GM12878 (cell line): ENCODE measurements around the gene TRIM28. TPM values are rescaled to one million over a fixed set of nuclear protein-coding genes. Genes with fewer than 3 reads are reported as not detected.

Source experiments
- ATAC-seq: fragments of 200-7000 bp; cut with Tn5 transposase; 3 replicates; pipeline ENCODE4 v1.9.1; 2020; ENCODE audit warnings: mild to moderate bottlenecking, moderate library complexity
- BruUV-seq: library from RNA; stranded (reverse); fragments of 400-500 nt; replicated peaks from 2 replicates; lab custom pipeline; 2021; lab: Mats Ljungman, UMichigan
- CTCF ChIA-PET: fragments of 300-600 bp; sonication (Branson Sonifier 250); formaldehyde crosslinking; extraction: SDS; loops from one replicate; lab custom pipeline; 2021; ENCODE audit warnings: inconsistent platforms; lab: Yijun Ruan, JAX
- POLR2A ChIA-PET: fragments of 350-600 bp; formaldehyde crosslinking; extraction: SDS; loops from one replicate; lab custom pipeline; 2021; ENCODE audit warnings: inconsistent platforms; lab: Charles Lee
- RAD21 ChIA-PET: fragments of 300-600 bp; sonication (Branson Sonifier 250); formaldehyde crosslinking; loops from one replicate; lab custom pipeline; 2023; ENCODE audit warnings: antibody characterized with exemption; ENCODE audit not compliant: unreplicated experiment; lab: Charles Lee
- SMC1A ChIA-PET: fragments of 300-600 bp; sonication (Branson Sonifier 250); formaldehyde crosslinking; loops from one replicate; lab custom pipeline; 2023; ENCODE audit not compliant: unreplicated experiment, uncharacterized antibody; lab: Charles Lee
- DNase-seq: peaks from one replicate; pipeline ENCODE4 v3.0.0-alpha.2; 2011; ENCODE audit warnings: low read depth, low spot score
- FAIRE-seq: peaks from 3 replicates; lab custom pipeline; 2011; peaks lifted over from hg19 to GRCh38; lab: Jason Lieb, UNC
- H2AFZ ChIP-seq: 2 replicates; pipeline ENCODE4 v1.6.0; 2011; ENCODE audit warnings: low read depth, low read length, control low read depth; ENCODE audit not compliant: control insufficient read depth
- H3K27ac ChIP-seq: 2 replicates; pipeline ENCODE4 v1.5.1; 2011; ENCODE audit warnings: control low read depth; ENCODE audit not compliant: control insufficient read depth, insufficient read depth
- H3K27me3 ChIP-seq, 2 experiments: replicated peaks in 1 of 2; 2 replicates each; pipeline versions ENCODE4 v1.6.0 to v1.6.1; 2011; ENCODE audit warnings: low read length in 1 of 2; ENCODE audit not compliant: control insufficient read depth in 2 of 2, insufficient read depth in 2 of 2
- H3K36me3 ChIP-seq, 2 experiments: 2 replicates each; pipeline ENCODE4 v1.5.1; 2011; ENCODE audit warnings: low read length in 1 of 2; ENCODE audit not compliant: control insufficient read depth in 2 of 2, insufficient read depth in 2 of 2
- H3K4me1 ChIP-seq: 2 replicates; pipeline ENCODE4 v1.6.1; 2011; ENCODE audit warnings: mild to moderate bottlenecking, low read length, moderate library complexity, mixed read lengths; ENCODE audit not compliant: control insufficient read depth, insufficient read depth
- H3K4me2 ChIP-seq: 2 replicates; pipeline ENCODE4 v1.6.0; 2011; ENCODE audit warnings: control low read depth; ENCODE audit not compliant: control insufficient read depth, insufficient read depth
- H3K4me3 ChIP-seq: fragments of 200-600 bp; sonication (generic); 2 replicates; pipeline ENCODE4 v1.5.1; 2016
- H3K79me2 ChIP-seq: 2 replicates; pipeline ENCODE4 v1.6.0; 2011; ENCODE audit warnings: low read length; ENCODE audit not compliant: control insufficient read depth, insufficient read depth
- H3K9ac ChIP-seq: 2 replicates; pipeline ENCODE4 v1.8.0; 2011; ENCODE audit warnings: low read length, control low read depth, mixed read lengths; ENCODE audit not compliant: control insufficient read depth, insufficient read depth
- H3K9me3 ChIP-seq: replicated peaks from 3 replicates; pipeline ENCODE4 v1.5.1; 2011; ENCODE audit warnings: mild to moderate bottlenecking, low read length; ENCODE audit not compliant: control insufficient read depth, insufficient read depth
- H4K20me1 ChIP-seq: 2 replicates; pipeline ENCODE4 v1.6.0; 2011; ENCODE audit not compliant: control insufficient read depth, insufficient read depth
- CEBPB ChIP-seq, 2 experiments: fragments of 150-350 bp in 1 of 2; IDR thresholded peaks; 2 replicates each; pipeline ENCODE4 v1.6.1; 2012 to 2014; ENCODE audit warnings: low read depth in 2 of 2, low read length in 2 of 2, borderline replicate concordance in 1 of 2, inconsistent platforms in 1 of 2
- FOXM1 ChIP-seq: IDR thresholded peaks from 2 replicates; pipeline ENCODE4 v1.6.1; 2012; ENCODE audit warnings: low read depth, mild to moderate bottlenecking, inconsistent platforms, low read length, moderate library complexity
- KAT2A ChIP-seq: conservative IDR thresholded peaks from 2 replicates; pipeline ENCODE4 v1.6.1; 2011; ENCODE audit warnings: low read depth, low read length; ENCODE audit not compliant: control insufficient read depth
- KLF5 ChIP-seq: fragments of 450-650 bp; IDR thresholded peaks from 2 replicates; pipeline ENCODE4 v1.6.1; 2014; ENCODE audit warnings: mild to moderate bottlenecking; ENCODE audit not compliant: partially characterized antibody
- NR2F1 ChIP-seq: fragments of 450-650 bp; conservative IDR thresholded peaks from 2 replicates; pipeline ENCODE4 v1.6.1; 2017; ENCODE audit warnings: mild to moderate bottlenecking
- PML ChIP-seq: IDR thresholded peaks from 2 replicates; pipeline ENCODE4 v1.6.1; 2012; ENCODE audit warnings: low read length, inconsistent platforms
- TBL1XR1 ChIP-seq: IDR thresholded peaks from 2 replicates; pipeline ENCODE4 v1.6.1; 2012; ENCODE audit warnings: low read depth, low read length, improper control_type of control experiment
- WGBS: methylation state at CpG from one replicate; pipeline ENCODE4 v1.1.6; 2016; ENCODE audit warnings: low lambda C conversion rate; ENCODE audit not compliant: insufficient replicate concordance, insufficient coverage; ENCODE audit errors: missing lambda C conversion rate; 5-methylcytosine and 5-hydroxymethylcytosine counted together
- in situ Hi-C: fragments of 300-500 bp; cut with MboI; formaldehyde crosslinking; loops from 9 replicates; pipeline ENCODE4 v1.14.3; 2018; ENCODE audit warnings: mixed read lengths
- intact Hi-C: fragments of 100-400 bp; cut with micrococcal nuclease; formaldehyde crosslinking; loops from one replicate; pipeline ENCODE4 v1.14.2; 2022; ENCODE audit not compliant: unreplicated experiment
- polyA plus RNA-seq, 11 experiments: library from polyadenylated mRNA; depleted of rRNA in 4 of 11; unstranded in 6 of 11; stranded (reverse) in 5 of 11; fragments of >200 nt; fragmentation: Nextera tagmentation in 4 of 11; fragmentation: Illumina TruSeq in 1 of 11; extraction: Ambion mirVana in 4 of 11; extraction: Trizol in 1 of 11; gene quantifications; 1 replicate in 1 of 11; 2 replicates in 10 of 11; pipeline versions ENCODE4 v1.2.1 to v1.2.3, GENCODE V29; 2011 to 2016; ENCODE audit warnings: inconsistent platforms in 2 of 11, missing spikeins in 2 of 11, low read depth in 1 of 11
- total RNA-seq, 4 experiments: library from RNA; depleted of rRNA in 3 of 4; stranded (reverse); fragments of >200 nt in 3 of 4; fragmentation: Illumina TruSeq in 1 of 4; extraction: Trizol in 1 of 4; gene quantifications; 2 replicates each; pipeline versions ENCODE4 v1.2.1 to v1.2.3, GENCODE V29; 2013 to 2021
- TF ChIP-seq, protein P1 (sequence below): fragments of 450-650 bp; IDR thresholded peaks from 2 replicates; pipeline ENCODE4 v1.6.1; 2016; ENCODE audit warnings: mild to moderate bottlenecking, moderate library complexity, borderline replicate concordance

The TRIM28 gene
- total and polyA plus RNA-seq, 10 of the 15 experiments (the other 5 are each of a cell fraction or from before 2014, with no cell fraction given) = 5.0 to 650 (median 296) TPM

GRCh38 chr19:58522709-58523108 is 21.2 kb upstream of the TRIM28 start:
- ChIA-PET CTCF (no interaction called here), RAD21 (no interaction called here), POLR2A (interaction anchor here (0.6 kb wide), 1 partner anchor 34 kb away, joined by 3 read pairs; no protein-coding TSS in a partner anchor), SMC1A (no interaction called here)
- DNase-seq = no peak
- BruUV-seq = no TSS peak
- intact Hi-C loops (no loop called here), in situ Hi-C loops (no loop called here)
- Histone ChIP-seq H3K9ac (no peak overlapping the region), H4K20me1 (no peaks in the 10 kb centered on the region), H3K4me3 (no peak overlapping the region), H3K36me3 (no peaks in the 10 kb centered on the region), H3K4me2 (no peak overlapping the region), H3K79me2 (peaks cover 15% of the 10 kb centered on the region), H3K4me1 (peaks cover 8% of the 10 kb centered on the region), H2AFZ (no peak overlapping the region), H3K27ac (no peak overlapping the region), H3K9me3 (no peaks in the 10 kb centered on the region), H3K27me3 (no peaks in the 10 kb centered on the region)
- no peak for ATAC-seq
- 75% methylated on average over 3 of the region's 3 CpGs for WGBS
- TF ChIP-seq CEBPB (IDR thresholded peaks at IDR 0.05; ENCODE audit: borderline replicate concordance in 1 of 2, low read depth in 2 of 2, low read length in 2 of 2) (no peak), PML (no peak), NR2F1 (no peak), KAT2A (no peak), TBL1XR1 (no peak), FOXM1 (no peak), KLF5 (no peak)
- TF ChIP-seq, protein P1, sequence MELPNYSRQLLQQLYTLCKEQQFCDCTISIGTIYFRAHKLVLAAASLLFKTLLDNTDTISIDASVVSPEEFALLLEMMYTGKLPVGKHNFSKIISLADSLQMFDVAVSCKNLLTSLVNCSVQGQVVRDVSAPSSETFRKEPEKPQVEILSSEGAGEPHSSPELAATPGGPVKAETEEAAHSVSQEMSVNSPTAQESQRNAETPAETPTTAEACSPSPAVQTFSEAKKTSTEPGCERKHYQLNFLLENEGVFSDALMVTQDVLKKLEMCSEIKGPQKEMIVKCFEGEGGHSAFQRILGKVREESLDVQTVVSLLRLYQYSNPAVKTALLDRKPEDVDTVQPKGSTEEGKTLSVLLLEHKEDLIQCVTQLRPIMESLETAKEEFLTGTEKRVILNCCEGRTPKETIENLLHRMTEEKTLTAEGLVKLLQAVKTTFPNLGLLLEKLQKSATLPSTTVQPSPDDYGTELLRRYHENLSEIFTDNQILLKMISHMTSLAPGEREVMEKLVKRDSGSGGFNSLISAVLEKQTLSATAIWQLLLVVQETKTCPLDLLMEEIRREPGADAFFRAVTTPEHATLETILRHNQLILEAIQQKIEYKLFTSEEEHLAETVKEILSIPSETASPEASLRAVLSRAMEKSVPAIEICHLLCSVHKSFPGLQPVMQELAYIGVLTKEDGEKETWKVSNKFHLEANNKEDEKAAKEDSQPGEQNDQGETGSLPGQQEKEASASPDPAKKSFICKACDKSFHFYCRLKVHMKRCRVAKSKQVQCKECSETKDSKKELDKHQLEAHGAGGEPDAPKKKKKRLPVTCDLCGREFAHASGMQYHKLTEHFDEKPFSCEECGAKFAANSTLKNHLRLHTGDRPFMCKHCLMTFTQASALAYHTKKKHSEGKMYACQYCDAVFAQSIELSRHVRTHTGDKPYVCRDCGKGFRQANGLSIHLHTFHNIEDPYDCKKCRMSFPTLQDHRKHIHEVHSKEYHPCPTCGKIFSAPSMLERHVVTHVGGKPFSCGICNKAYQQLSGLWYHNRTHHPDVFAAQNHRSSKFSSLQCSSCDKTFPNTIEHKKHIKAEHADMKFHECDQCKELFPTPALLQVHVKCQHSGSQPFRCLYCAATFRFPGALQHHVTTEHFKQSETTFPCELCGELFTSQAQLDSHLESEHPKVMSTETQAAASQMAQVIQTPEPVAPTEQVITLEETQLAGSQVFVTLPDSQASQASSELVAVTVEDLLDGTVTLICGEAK = no peak
- no peak for FAIRE-seq
